Suppressor macrophage treated with lipopolysaccharide for 1 hour (primary cell): Measurements from ENCODE around the gene AMH.

Experiments
- DNase-seq, 3 donors: peaks; one replicate each; pipeline ENCODE4 v3.0.0-alpha.2; 2020 to 2022

Gene AMH

GRCh38 chr19:2236314-2237050 is 12.6 kb upstream of the AMH start, which contains the start of the genes PLEKHJ1 and SF3A2:
TSS of gene PLEKHJ1 (minus strand) at chr19:2236329. CDS start at chr19:2236248, 81 bp downstream.
TSS of gene SF3A2 (plus strand) at chr19:2236824. CDS start at chr19:2243419, 6,595 bp downstream.
- peak; percentile 99 for DNase-seq

- no peak for DNase-seq
Measured at GRCh38 chr19:2237051-2237868, 11.9 kb upstream of the AMH start.

DNA sequence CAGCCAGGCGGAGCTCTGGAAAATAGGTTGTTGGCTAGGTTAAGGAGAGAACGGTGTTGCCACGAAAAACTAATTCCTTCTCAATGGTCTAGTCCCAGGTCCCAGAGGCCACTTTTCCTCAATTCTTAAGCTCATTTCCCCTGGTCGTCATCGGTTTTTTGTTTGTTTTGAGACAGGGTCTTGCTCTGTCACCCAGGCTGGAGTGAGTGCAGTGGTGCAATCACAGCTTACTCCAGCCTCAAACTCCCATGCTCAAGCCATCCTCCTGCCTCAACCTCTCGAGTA is 11.3 kb upstream of the AMH start:
- no peak for DNase-seq

DNA sequence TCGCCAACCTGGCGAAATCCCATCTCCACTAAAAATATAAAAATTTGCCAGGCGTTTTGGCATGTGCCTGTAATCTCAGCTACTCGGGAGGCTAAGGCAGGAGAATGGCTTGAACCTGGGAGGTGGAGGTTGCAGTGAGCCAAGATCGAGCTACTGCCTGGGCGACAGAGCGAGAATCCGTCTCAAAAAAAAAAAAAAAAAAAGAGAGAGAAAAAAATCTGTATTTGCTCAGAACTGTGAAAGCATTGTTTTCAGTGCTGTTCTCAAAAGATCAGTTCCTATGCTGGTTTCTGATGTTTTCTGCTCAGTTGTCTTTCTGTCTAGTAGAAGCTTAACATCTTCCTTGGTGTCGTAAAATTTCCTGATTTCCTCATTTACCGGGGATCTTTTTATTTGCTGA is 9.9 kb upstream of the AMH start:
- DNase-seq, result peak in 2 of 3 donors; percentile 44 to 57

DNA sequence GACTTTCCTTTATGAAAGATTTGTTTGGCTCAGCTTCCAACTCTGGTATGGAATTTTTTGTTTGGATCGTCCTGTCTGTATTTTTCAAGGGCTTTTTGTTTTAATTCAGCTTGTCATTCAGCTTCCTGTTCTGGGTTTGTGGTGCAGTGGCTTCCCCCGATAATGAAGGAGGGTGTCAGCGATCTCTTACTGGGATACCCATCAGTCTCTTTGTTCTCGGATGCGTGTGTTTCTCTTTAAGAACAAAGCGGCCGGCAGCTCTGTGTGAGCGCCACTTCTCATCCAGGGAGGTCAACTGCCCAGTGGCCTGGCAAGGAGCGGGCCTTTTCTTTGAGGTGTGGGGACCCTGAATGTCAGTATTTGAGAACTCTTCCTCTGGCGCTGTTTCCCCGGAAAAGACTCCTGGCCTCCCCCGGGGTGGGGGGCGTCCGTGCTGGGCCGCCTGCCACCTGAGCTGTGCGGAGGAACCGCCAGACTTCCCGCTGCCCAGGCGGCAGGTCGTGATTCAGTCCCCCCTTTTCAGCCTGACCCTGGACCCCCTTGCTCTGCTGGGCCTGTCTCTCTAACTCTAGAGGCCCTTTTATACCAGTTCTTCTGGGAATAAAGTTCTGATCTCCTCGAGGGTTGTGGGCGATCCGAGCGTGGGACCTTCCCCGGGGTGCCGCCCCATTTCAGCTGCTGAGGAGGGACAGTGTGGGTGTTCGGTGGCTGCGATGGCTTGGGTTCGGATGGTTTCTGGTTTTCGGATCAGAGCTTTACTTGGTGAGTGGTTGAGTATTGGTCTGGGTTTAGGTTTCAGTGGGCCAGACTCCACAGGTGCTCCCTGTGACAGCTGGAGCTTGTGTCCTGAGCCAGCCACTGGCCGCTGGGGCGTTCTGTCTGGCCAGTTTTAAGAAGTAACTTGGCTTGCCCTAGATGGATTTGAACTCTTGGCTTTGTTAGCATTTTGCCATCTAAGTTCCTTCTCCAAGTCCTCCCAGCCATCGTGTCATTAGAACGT is 9.1 kb upstream of the AMH start:
- peak; percentile 58 to 64 (median 64) for DNase-seq

GRCh38 chr19:2240881-2241760 is 8.0 kb upstream of the AMH start:
- no peak for DNase-seq

- no peak for DNase-seq
Measured at GRCh38 chr19:2242092-2242537, 7.0 kb upstream of the AMH start.

- no peak for DNase-seq
Measured at GRCh38 chr19:2242816-2243215, 6.3 kb upstream of the AMH start.

GRCh38 chr19:2243274-2244124 is 5.6 kb upstream of the AMH start:
- DNase-seq, result no peak

GRCh38 chr19:2244125-2244411 is 5.1 kb upstream of the AMH start:
- DNase-seq, result no peak

DNA sequence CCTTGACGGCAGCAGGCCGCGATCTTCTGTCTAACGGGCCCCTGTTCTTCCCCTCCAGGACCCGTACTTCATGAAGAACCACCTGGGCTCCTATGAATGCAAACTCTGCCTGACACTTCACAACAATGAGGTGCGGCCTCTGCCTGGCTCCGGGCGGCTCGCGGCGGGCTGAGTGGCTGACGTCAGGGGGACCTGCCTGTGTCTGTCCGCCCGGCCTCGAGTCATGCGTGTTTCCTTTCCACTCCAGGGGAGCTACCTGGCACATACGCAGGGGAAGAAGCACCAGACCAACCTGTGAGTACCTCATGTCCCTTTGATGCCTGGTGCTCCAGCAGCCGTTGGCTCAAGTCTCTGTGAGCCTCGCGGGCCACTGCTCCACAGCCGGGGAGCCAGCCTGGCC is 4.6 kb upstream of the AMH start:
- no peak for DNase-seq

DNA sequence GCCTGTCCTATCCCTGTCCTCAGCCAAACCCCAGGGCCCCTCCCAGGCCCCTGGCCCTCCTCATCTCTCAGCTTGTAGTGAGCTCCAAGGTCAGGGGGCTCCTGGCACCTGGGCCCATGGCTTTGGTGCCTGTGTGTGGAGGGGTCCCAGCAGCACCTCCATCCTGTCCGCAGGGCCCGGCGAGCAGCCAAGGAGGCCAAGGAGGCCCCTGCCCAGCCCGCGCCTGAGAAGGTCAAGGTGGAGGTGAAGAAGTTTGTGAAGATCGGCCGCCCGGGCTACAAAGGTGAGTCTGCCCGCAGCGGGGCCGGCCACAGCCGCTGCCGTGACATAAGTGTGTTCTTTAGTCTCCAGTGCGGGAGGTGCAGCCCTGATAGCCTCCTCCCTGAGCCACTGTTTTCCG is 3.9 kb upstream of the AMH start:
- no peak for DNase-seq

- DNase-seq, result no peak
Measured at GRCh38 chr19:2246014-2246620, 3.0 kb upstream of the AMH start.

DNA sequence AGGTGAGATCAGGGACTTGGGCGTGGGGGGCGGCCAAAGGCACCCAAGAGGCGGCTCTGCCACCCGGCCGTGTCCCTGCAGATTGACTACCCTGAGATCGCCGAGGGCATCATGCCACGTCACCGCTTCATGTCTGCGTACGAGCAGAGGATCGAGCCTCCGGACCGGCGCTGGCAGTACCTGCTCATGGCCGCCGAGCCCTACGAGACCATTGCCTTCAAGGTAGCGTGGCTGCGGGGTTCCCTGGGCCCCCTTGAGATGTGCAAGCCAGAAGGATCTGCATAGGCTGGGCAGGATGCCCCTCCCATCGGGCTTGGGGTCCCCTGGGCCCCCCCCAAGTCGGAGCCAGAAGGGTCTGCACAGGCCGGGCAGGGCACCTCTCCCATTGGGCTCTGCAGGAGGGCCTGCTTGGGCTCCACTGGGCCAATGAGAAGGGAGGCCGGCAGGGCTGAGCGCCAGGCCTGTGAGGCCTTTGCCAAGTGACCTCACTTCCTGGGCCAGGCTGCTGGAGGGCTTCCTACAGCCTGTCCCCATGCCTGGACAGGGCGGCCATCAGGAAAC is 2.2 kb upstream of the AMH start:
- DNase-seq, result no peak

- DNase-seq, result no peak
Measured at GRCh38 chr19:2247433-2248101, 1.6 kb upstream of the AMH start.

DNA sequence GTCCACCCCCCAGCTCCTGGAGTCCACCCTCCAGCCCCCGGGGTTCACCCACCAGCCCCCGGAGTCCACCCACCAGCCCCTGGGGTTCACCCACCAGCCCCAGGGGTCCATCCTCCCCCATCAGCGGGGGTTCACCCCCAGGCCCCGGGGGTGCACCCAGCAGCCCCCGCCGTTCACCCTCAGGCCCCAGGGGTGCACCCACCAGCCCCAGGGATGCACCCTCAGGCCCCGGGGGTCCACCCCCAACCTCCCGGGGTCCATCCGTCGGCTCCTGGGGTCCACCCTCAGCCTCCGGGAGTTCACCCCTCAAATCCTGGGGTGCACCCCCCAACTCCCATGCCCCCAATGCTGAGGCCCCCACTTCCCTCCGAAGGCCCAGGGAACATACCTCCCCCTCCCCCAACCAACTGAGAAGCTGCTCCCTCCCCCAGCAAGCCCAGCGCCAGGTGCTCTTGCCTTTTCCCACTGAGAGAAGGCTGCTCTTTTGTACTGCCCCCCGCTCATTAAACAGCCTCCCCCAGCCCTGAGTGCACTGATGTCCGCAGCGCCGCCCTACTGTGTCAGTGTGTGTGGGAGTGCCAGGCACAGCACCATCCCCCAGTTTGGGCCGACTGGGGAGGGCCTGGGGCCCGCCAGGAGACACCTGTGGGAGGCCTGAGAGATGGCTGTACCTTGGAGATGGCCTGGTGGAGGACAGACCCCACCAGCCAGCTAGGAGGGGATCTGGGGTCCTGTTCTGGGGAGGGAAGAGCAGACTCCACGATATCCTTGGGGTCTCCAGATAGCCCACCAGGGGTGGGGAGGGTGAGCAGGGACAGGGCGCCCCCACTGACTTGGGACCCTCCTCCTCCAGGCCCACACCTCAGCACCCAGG is 750 bp upstream of the AMH start:
- no peak for DNase-seq

DNA sequence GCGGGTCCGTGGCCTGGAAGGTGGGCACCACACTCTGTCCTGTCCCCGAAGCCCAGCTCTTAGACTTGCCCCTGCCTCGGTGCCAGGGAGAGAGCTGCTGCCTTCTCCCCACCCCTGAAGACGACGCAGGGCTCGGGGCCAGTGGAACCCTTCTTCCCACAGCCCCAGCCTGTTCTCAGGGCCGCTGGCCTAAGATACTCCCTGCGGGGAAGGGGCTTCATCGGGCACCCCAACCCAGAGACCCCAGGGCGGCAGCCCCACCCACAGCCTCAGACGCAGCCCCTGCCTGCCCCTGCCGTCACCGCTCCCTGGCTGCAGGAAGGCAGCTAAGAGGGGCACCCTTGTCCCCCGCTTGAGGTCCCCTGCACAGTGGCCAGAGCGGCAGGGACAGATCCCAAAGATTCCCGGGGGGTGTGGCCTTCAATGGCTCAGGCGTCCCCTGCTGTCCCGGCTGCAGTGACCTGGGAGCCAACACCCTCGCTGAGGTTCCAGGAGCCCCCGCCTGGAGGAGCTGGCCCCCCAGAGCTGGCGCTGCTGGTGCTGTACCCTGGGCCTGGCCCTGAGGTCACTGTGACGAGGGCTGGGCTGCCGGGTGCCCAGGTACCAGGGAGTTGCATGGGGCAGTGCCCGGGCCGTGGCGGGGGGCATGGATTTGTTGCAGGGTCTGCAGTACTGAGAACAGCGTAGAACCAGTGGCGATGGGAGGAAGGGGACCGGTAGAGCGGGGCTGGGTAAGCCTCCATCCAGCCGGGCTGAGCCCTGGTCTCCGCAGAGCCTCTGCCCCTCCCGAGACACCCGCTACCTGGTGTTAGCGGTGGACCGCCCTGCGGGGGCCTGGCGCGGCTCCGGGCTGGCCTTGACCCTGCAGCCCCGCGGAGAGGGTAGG is 1.0 kb downstream of the AMH start:
- DNase-seq, result no peak

GRCh38 chr19:2250766-2251105 is 1.6 kb downstream of the AMH start:
- DNase-seq, result no peak
